Rectal smooth muscle tissue (tissue), 1 donor: Measurements from ENCODE around the gene LGALS9.

Source experiments
- H3K27ac ChIP-seq: one replicate; pipeline ENCODE4 v1.7.0; 2013; ENCODE audit warnings: low read depth, low read length, inconsistent platforms
- H3K27me3 ChIP-seq: one replicate; pipeline ENCODE4 v1.7.0; 2013; ENCODE audit warnings: low read length; ENCODE audit not compliant: control insufficient read depth, insufficient read depth
- H3K36me3 ChIP-seq: one replicate; pipeline ENCODE4 v1.7.0; 2013; ENCODE audit warnings: low read length; ENCODE audit not compliant: control insufficient read depth, insufficient read depth
- H3K4me1 ChIP-seq: one replicate; pipeline ENCODE4 v1.7.0; 2013; ENCODE audit warnings: low read length; ENCODE audit not compliant: control insufficient read depth, insufficient read depth
- H3K4me3 ChIP-seq: one replicate; pipeline ENCODE4 v1.7.0; 2013; ENCODE audit warnings: low read length
- H3K9ac ChIP-seq: one replicate; pipeline ENCODE4 v1.7.0; 2013; ENCODE audit warnings: low read length

Gene LGALS9

DNA sequence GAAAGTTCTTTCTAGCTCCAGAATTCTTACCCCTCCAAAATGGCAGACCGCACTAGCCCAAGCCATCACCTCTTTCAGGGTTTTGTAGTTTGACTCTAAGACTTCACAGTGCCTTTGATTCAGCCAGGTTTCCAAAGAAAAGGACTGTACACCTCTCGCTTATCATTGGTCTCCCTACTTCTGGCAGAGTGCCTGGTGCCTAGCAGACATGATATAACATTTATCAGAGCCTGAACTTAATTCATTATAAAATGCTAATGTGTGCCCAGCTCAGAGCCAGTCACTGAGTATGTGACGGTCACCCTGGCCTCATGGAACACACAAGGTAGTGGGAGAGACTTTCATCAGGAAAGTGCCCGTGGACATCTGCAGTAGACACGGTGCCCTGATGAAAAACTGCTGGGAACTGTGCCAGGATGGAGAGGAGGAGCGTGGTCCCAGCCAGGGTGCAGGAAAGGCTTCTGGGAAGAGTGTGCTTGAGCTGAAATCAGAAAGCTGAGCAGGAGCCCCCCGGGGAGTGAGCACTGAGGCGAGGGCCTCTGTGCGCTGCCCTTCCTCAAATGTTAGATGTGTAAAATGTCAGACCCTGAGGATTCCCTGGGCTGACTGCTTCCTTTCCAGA, 34.3 kb upstream of the LGALS9 start:
- H3K36me3 ChIP-seq = peaks cover 9% of the 10 kb centered on the region

GRCh38 chr17:27597188-27597580, 33.8 kb upstream of the LGALS9 start:
- H3K27ac ChIP-seq = no peak overlapping the region
- no peaks in the 10 kb centered on the region for H3K4me1 ChIP-seq
- H3K9ac ChIP-seq = no peak overlapping the region
- peaks cover 9% of the 10 kb centered on the region for H3K36me3 ChIP-seq
- no peak overlapping the region for H3K4me3 ChIP-seq
- no peaks in the 10 kb centered on the region for H3K27me3 ChIP-seq

More for the DNA sequence above, 34.3 kb upstream of the LGALS9 start:
- Histone ChIP-seq H3K9ac (no peak overlapping the region), H3K27ac (no peak overlapping the region), H3K27me3 (no peaks in the 10 kb centered on the region), H3K4me1 (no peaks in the 10 kb centered on the region), H3K4me3 (no peak overlapping the region)

GRCh38 chr17:27597783-27598320, 33.1 kb upstream of the LGALS9 start:
- H3K27ac ChIP-seq = no peak overlapping the region
- peaks cover 4% of the 10 kb centered on the region for H3K36me3 ChIP-seq
- H3K9ac ChIP-seq = no peak overlapping the region
- no peaks in the 10 kb centered on the region for H3K27me3 ChIP-seq
- H3K4me3 ChIP-seq = no peak overlapping the region
- H3K4me1 ChIP-seq = no peaks in the 10 kb centered on the region

DNA sequence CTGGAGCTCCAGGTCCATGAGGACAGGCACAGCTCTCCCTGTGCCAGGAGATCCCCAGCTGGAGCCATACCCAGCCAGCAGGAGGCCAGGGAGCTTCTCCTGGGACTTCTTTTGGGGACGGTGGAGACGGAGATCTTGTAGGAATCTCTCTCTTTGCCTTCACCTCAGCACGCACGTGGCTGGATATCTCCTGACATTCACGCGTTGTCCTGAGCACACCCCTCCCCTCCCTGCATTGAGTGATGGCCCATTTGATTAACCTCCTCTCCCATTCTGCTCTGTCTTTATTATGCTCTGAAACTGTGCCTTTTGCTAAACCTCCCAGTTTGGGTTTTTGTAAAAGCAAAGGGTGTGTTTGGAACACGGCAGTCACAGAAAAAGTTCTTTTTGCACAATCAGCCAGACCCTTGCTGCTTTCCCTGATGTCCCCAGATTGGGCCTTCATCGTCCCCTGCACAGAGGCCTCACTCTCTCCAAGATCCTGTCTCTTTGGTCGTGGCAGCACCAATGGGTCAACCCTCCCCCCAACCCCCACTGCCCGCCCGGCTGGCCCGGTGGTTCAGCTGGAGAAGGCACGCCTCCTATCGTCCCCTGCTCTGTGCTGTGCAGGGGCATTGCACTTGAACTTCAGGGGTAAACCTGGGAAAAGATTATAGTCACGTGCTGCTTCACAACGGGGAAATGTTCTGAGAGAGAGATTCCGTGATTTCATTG, 32.5 kb upstream of the LGALS9 start:
- no peak overlapping the region for H3K27ac ChIP-seq

GRCh38 chr17:27600471-27600870, 30.5 kb upstream of the LGALS9 start:
- Histone ChIP-seq H3K27me3 (no peaks in the 10 kb centered on the region), H3K36me3 (no peaks in the 10 kb centered on the region), H3K4me1 (no peaks in the 10 kb centered on the region), H3K4me3 (no peak overlapping the region), H3K9ac (no peak overlapping the region), H3K27ac (no peak overlapping the region)

More for the DNA sequence above, 32.5 kb upstream of the LGALS9 start:
- H3K4me1 ChIP-seq = no peaks in the 10 kb centered on the region
- no peak overlapping the region for H3K9ac ChIP-seq
- no peaks in the 10 kb centered on the region for H3K27me3 ChIP-seq
- H3K36me3 ChIP-seq = peaks cover 4% of the 10 kb centered on the region
- H3K4me3 ChIP-seq = no peak overlapping the region

- Histone ChIP-seq H3K27me3 (no peaks in the 10 kb centered on the region), H3K36me3 (peaks cover 3% of the 10 kb centered on the region)
Observed at GRCh38 chr17:27601069-27601974, 29.7 kb upstream of the LGALS9 start.

GRCh38 chr17:27601975-27602302, 29.0 kb upstream of the LGALS9 start:
- H3K27ac ChIP-seq = no peak overlapping the region
- no peak overlapping the region for H3K9ac ChIP-seq
- H3K27me3 ChIP-seq = no peaks in the 10 kb centered on the region
- peaks cover 4% of the 10 kb centered on the region for H3K36me3 ChIP-seq
- no peak overlapping the region for H3K4me3 ChIP-seq
- no peaks in the 10 kb centered on the region for H3K4me1 ChIP-seq

More at GRCh38 chr17:27601069-27601974, 29.7 kb upstream of the LGALS9 start:
- Histone ChIP-seq H3K4me3 (no peak overlapping the region), H3K4me1 (no peaks in the 10 kb centered on the region), H3K9ac (no peak overlapping the region), H3K27ac (no peak overlapping the region)

- no peak overlapping the region for H3K27ac ChIP-seq
- H3K36me3 ChIP-seq = peaks cover 4% of the 10 kb centered on the region
- no peak overlapping the region for H3K4me3 ChIP-seq
- H3K4me1 ChIP-seq = no peaks in the 10 kb centered on the region
- H3K9ac ChIP-seq = no peak overlapping the region
- no peaks in the 10 kb centered on the region for H3K27me3 ChIP-seq
Observed at GRCh38 chr17:27602721-27603420, 28.1 kb upstream of the LGALS9 start.

DNA sequence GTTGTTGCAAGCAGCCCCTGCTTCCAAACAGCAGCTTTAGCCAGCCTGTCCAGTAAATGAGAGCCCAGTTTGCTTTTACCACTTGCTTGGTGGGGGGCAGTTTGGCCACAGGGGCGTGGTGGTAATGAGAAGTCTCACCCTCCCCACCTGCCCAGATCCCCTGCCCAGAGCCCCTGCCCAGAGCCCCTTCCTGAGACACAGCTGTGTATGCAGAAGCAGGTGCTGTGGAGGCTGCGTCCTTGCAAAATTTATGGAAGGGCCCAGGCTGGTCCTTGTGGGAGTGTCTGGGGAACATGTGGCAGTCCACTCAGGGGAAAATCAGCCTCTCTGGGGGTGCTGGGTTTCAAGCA, 27.6 kb upstream of the LGALS9 start:
- no peak overlapping the region for H3K9ac ChIP-seq
- H3K27me3 ChIP-seq = no peaks in the 10 kb centered on the region
- H3K4me1 ChIP-seq = no peaks in the 10 kb centered on the region
- peaks cover 4% of the 10 kb centered on the region for H3K36me3 ChIP-seq
- no peak overlapping the region for H3K4me3 ChIP-seq
- H3K27ac ChIP-seq = no peak overlapping the region

DNA sequence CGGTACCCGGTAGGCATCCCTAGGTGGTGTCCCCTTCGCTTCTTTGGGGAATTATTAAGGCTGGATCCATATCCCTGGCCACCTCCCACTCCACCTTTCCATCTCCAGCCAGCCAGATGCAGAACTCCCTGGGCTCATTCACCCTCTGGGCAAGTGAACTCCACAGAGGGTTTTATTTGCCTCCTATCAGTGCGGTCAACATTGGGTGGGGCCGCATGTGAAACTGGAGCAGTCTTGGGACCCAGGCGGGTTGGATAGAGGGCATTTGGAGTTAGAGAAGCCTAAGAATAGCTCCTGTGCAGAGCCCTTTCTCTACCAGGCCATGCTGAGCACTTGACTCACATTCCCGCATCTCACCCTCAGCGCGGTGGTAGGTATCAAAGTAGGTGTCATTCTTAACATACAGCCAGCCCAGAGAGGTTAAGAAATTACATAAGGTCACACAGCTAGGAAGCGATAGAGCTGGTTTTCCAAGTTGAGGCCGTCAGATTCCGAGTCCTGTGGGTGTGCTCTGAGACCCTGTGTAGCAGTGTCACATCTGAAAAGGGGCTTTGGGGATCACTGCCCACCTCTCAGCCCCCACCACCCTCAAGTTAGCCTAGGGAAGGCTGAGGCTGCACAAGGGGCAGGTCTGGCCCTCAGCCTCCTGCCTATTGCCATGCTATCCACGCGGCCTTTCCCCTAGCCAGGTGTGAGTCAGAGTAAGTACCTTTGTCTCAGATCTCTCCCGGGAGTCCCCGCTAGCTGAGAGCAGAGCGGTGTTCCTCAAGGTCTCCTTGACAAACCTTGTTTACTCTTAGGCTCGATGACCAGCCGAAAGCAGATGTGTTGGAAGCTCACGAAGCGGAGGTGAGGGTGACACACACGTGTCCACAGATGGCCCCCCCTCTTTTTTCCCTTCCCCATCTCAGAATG, 26.9 kb upstream of the LGALS9 start:
- H3K27ac ChIP-seq = no peak overlapping the region
- peaks cover 4% of the 10 kb centered on the region for H3K36me3 ChIP-seq
- H3K4me1 ChIP-seq = no peaks in the 10 kb centered on the region
- H3K27me3 ChIP-seq = no peaks in the 10 kb centered on the region
- no peak overlapping the region for H3K4me3 ChIP-seq
- no peak overlapping the region for H3K9ac ChIP-seq

GRCh38 chr17:27605409-27605808, 25.6 kb upstream of the LGALS9 start:
- no peak overlapping the region for H3K4me3 ChIP-seq
- no peak overlapping the region for H3K9ac ChIP-seq
- H3K36me3 ChIP-seq = peaks cover 4% of the 10 kb centered on the region

More at GRCh38 chr17:27605409-27605808, 25.6 kb upstream of the LGALS9 start:
- no peaks in the 10 kb centered on the region for H3K4me1 ChIP-seq
- no peak overlapping the region for H3K27ac ChIP-seq
- H3K27me3 ChIP-seq = no peaks in the 10 kb centered on the region
